Prostate gland (tissue), 2 donors: ENCODE results near the gene EIPR1. TPM values are rescaled to one million over a fixed set of nuclear protein-coding genes. Genes with fewer than 3 reads are reported as not detected.
"Not testable (repeated sequence)": the region's sequence is repeated elsewhere in the genome, so short reads cannot be mapped to it uniquely, and the experiment has no call there.

Source experiments
- DNase-seq: peaks from one replicate; pipeline ENCODE4 v3.0.0-alpha.2; 2019; ENCODE audit warnings: low spot score
- H3K27ac ChIP-seq, 2 donors: fragments of 200-600 bp; sonication (generic); 2 replicates each; pipeline ENCODE4 v1.5.1; 2017 to 2019
- H3K27me3 ChIP-seq: fragments of 200-600 bp; sonication (generic); replicated peaks from 2 replicates; pipeline ENCODE4 v1.5.1; 2019; ENCODE audit not compliant: insufficient read depth
- H3K36me3 ChIP-seq, 2 donors: fragments of 200-600 bp; sonication (generic); 1 replicate in 1 of 2; 2 replicates in 1 of 2; pipeline versions ENCODE4 v1.5.1 to v1.8.1; 2017 to 2019
- H3K4me1 ChIP-seq: fragments of 200-600 bp; sonication (generic); replicated peaks from 2 replicates; pipeline ENCODE4 v1.5.1; 2019
- H3K4me3 ChIP-seq, 2 donors: fragments of 200-600 bp; sonication (generic); 2 replicates each; pipeline ENCODE4 v1.5.1; 2017 to 2019
- H3K9me3 ChIP-seq: fragments of 200-600 bp; sonication (generic); 2 replicates; pipeline ENCODE4 v1.5.1; 2017
- CTCF ChIP-seq, 4 experiments: fragments of 200-600 bp in 2 of 4; fragments of 450-650 bp in 2 of 4; sonication (generic) in 2 of 4; IDR thresholded peaks; 1 replicate in 3 of 4; 2 replicates in 1 of 4; pipeline ENCODE4 v1.5.1; 2016 to 2019; ENCODE audit warnings: antibody characterized with exemption in 4 of 4, mild to moderate bottlenecking in 2 of 4, moderate library complexity in 2 of 4
- POLR2A ChIP-seq: fragments of 450-650 bp; IDR thresholded peaks from one replicate; pipeline ENCODE4 v1.6.1; 2016; ENCODE audit warnings: antibody characterized with exemption, mild to moderate bottlenecking
- POLR2AphosphoS5 ChIP-seq: sonication (generic); formaldehyde crosslinking; IDR thresholded peaks from one replicate; pipeline ENCODE4 v1.6.1; 2017; ENCODE audit warnings: antibody characterized with exemption
- WGBS: methylation state at CpG from one replicate; pipeline ENCODE4 v1.1.5; 2018; 5-methylcytosine and 5-hydroxymethylcytosine counted together
- intact Hi-C: fragments of 100-400 bp; cut with DNase I; formaldehyde crosslinking; loops from one replicate; pipeline ENCODE4 v1.14.2; 2022
- total RNA-seq, 2 donors: library from RNA; depleted of rRNA; stranded (reverse); fragments of >200 nt; gene quantifications; one replicate each; pipeline ENCODE4 v1.1.0, GENCODE V29; 2016

The EIPR1 gene
- total RNA-seq, 2 donors from 2014 or later = 30.0 to 52.3 TPM

- 89% methylated on average over 24 of the region's 24 CpGs for WGBS
- no peaks in the 10 kb centered on the region for H3K27me3 ChIP-seq
- no peak for DNase-seq
- intact Hi-C loops = no loop called here
- H3K27ac ChIP-seq = no peak overlapping the region
- no peaks in the 10 kb centered on the region for H3K36me3 ChIP-seq
- no peak overlapping the region for H3K4me3 ChIP-seq
- no peaks in the 10 kb centered on the region for H3K9me3 ChIP-seq
- no peaks in the 10 kb centered on the region for H3K4me1 ChIP-seq
- no peak for TF ChIP-seq POLR2A
- TF ChIP-seq POLR2AphosphoS5 = no peak
- no peak for TF ChIP-seq CTCF (IDR thresholded peaks at IDR 0.05)
Measured at GRCh38 chr2:3284657-3285630, 92.7 kb downstream of the EIPR1 start.

- H3K36me3 ChIP-seq, DNase-seq, H3K4me1 ChIP-seq, H3K4me3 ChIP-seq, H3K9me3 ChIP-seq, intact Hi-C loops, H3K27me3 ChIP-seq, H3K27ac ChIP-seq: not testable (repeated sequence)
- WGBS = 96% methylated on average over 29 of the region's 38 CpGs
Measured at GRCh38 chr2:3283876-3284656, 93.6 kb downstream of the EIPR1 start.

- Histone ChIP-seq H3K27me3 (no peaks in the 10 kb centered on the region), H3K4me3 (no peak overlapping the region), H3K9me3 (no peaks in the 10 kb centered on the region), H3K27ac (no peak overlapping the region), H3K36me3 (no peaks in the 10 kb centered on the region), H3K4me1 (no peaks in the 10 kb centered on the region)
- WGBS = 95% methylated on average over 14 of the region's 14 CpGs
- intact Hi-C loops = no loop called here
- TF ChIP-seq CTCF (IDR thresholded peaks at IDR 0.05) (no peak), POLR2A (no peak), POLR2AphosphoS5 (no peak)
- no peak for DNase-seq
Measured at GRCh38 chr2:3283206-3283605, 94.4 kb downstream of the EIPR1 start.

- no peak overlapping the region for H3K27ac ChIP-seq
- 55% methylated on average over 34 of the region's 36 CpGs for WGBS
- no peaks in the 10 kb centered on the region for H3K27me3 ChIP-seq
- H3K9me3 ChIP-seq = no peaks in the 10 kb centered on the region
- H3K4me1 ChIP-seq = no peaks in the 10 kb centered on the region
- DNase-seq = peak; percentile 67
- no peaks in the 10 kb centered on the region for H3K36me3 ChIP-seq
- peak; percentile 44 for TF ChIP-seq POLR2AphosphoS5
- TF ChIP-seq CTCF (IDR thresholded peaks at IDR 0.05) = no peak
- no peak for TF ChIP-seq POLR2A
- H3K4me3 ChIP-seq = no peak overlapping the region
- intact Hi-C loops = no loop called here
Measured at GRCh38 chr2:3282056-3282998, 95.3 kb downstream of the EIPR1 start.
